ENCODE measurements around the gene SOS2. TPM values are rescaled to one million over a fixed set of nuclear protein-coding genes. Genes with fewer than 3 reads are reported as not detected.

SOS2 gene
- total and polyA plus RNA-seq, 8 donors = 5.8 to 69.0 (median 27.3) TPM

- intact Hi-C loops (cut with DNase I; ENCODE audit: low total_unique reads) = no loop called here
- H3K4me3 ChIP-seq = no peak overlapping the region
- H3K27me3 ChIP-seq = no peaks in the 10 kb centered on the region
- no peaks in the 10 kb centered on the region for H3K4me1 ChIP-seq
- peaks cover 0 to 32% (median 5%) of the 10 kb centered on the region in 4 donors for H3K36me3 ChIP-seq
- TF ChIP-seq EP300 (IDR thresholded peaks at IDR 0.05) (no peak), POLR2A (IDR thresholded peaks at IDR 0.05) (no peak), POLR2AphosphoS5 (IDR thresholded peaks at IDR 0.05) (no peak), CTCF (IDR thresholded peaks at IDR 0.05) (no peak)
- H3K27ac ChIP-seq = no peak overlapping the region
- 69 to 79% (median 77%) methylated on average over 4 of the region's 4 CpGs for WGBS, 5 donors
- no peaks in the 10 kb centered on the region for H3K9me3 ChIP-seq
- DNase-seq = no peak
Observed at GRCh38 chr14:50263321-50263720, 31.9 kb upstream of the SOS2 start.

GRCh38 chr14:50262865-50263264 lies 31.5 kb upstream of the SOS2 start:
- Histone ChIP-seq H3K4me3 (no peak overlapping the region), H3K9me3 (no peaks in the 10 kb centered on the region), H3K4me1 (no peaks in the 10 kb centered on the region), H3K27me3 (no peaks in the 10 kb centered on the region), H3K36me3 (peaks cover 0 to 27% (median 5%) of the 10 kb centered on the region in 4 donors), H3K27ac (no peak overlapping the region)
- no peak for DNase-seq
- 78 to 85% (median 82%) methylated on average over 2 of the region's 2 CpGs for WGBS, 5 donors
- TF ChIP-seq CTCF (IDR thresholded peaks at IDR 0.05) = no peak
- TF ChIP-seq EP300 (IDR thresholded peaks at IDR 0.05) = no peak
- no peak for TF ChIP-seq POLR2AphosphoS5 (IDR thresholded peaks at IDR 0.05)
- intact Hi-C loops (cut with DNase I; ENCODE audit: low total_unique reads) = no loop called here

DNA sequence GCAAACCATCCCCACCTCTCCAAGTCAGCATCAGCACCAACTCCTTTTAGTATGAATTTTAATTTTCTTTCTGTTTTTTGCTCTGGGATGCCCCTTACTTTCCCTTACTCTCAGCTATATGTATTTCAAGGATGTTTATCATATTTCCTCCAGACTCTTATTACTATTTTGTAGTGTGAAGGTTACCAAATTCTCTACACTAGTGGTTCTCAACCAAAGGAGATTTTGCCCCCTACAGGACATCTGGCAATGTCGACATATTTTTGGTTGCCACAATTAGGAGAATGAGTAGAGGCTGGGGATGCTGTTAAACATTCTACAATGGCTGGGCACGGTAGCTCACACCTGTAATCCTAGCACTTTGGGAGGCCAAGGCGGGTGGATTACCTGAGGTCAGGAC lies 29.1 kb upstream of the SOS2 start:
- TF ChIP-seq CTCF (IDR thresholded peaks at IDR 0.05) = peak in 3 of 7 experiments; percentile 19 to 35 (median 32)
- TF ChIP-seq EP300 (IDR thresholded peaks at IDR 0.05) = no peak
- Histone ChIP-seq H3K4me3 (no peak overlapping the region), H3K9me3 (no peaks in the 10 kb centered on the region), H3K36me3 (peaks cover 0 to 13% (median 5%) of the 10 kb centered on the region in 4 donors), H3K27ac (no peak overlapping the region), H3K4me1 (no peaks in the 10 kb centered on the region), H3K27me3 (no peaks in the 10 kb centered on the region)
- intact Hi-C loops (cut with DNase I; ENCODE audit: low total_unique reads) = no loop called here
- DNase-seq = peak in 1 of 2 donors; percentile 40
- 35 to 54% (median 48%) methylated on average over 3 of the region's 3 CpGs for WGBS, 5 donors

- H3K27me3 ChIP-seq = no peaks in the 10 kb centered on the region
- no peak overlapping the region for H3K27ac ChIP-seq
- intact Hi-C loops (cut with DNase I; ENCODE audit: low total_unique reads) = no loop called here
- H3K4me3 ChIP-seq = no peak overlapping the region
- H3K9me3 ChIP-seq = no peaks in the 10 kb centered on the region
- peaks cover 0 to 13% (median 5%) of the 10 kb centered on the region in 4 donors for H3K36me3 ChIP-seq
- TF ChIP-seq POLR2AphosphoS5 (IDR thresholded peaks at IDR 0.05) = no peak
- TF ChIP-seq POLR2A (IDR thresholded peaks at IDR 0.05) = no peak
- TF ChIP-seq EP300 (IDR thresholded peaks at IDR 0.05) = no peak
- TF ChIP-seq CTCF (IDR thresholded peaks at IDR 0.05) = no peak
- H3K4me1 ChIP-seq = no peaks in the 10 kb centered on the region
- DNase-seq = no peak
- WGBS, 5 donors = 79 to 96% (median 85%) methylated on average over 3 of the region's 3 CpGs
Observed at GRCh38 chr14:50260072-50260471, 28.7 kb upstream of the SOS2 start.
